MCF 10A (cell line): ENCODE data around the gene KIAA1549. TPM values are rescaled to one million over a fixed set of nuclear protein-coding genes. Genes with fewer than 3 reads are reported as not detected.
"Not testable (repeated sequence)": the region's sequence is repeated elsewhere in the genome, so short reads cannot be mapped to it uniquely, and the experiment has no call there.

Experiments used
- BruUV-seq: library from RNA; stranded (reverse); fragments of 400-500 nt; replicated peaks from 2 replicates; lab custom pipeline; 2021; lab: Mats Ljungman, UMichigan
- CTCF ChIA-PET: fragments of 300-600 bp; sonication (Branson Sonifier 250); formaldehyde crosslinking; extraction: SDS; loops from one replicate; lab custom pipeline; 2021; ENCODE audit warnings: antibody characterized with exemption, inconsistent platforms; lab: Yijun Ruan, JAX
- POLR2A ChIA-PET: fragments of 300-600, 350-650 bp; sonication (Branson Sonifier 250); formaldehyde crosslinking; extraction: SDS; loops from one replicate; lab custom pipeline; 2020; ENCODE audit warnings: antibody characterized with exemption, inconsistent platforms; lab: Yijun Ruan, JAX
- DNase-seq: peaks from one replicate; pipeline ENCODE4 v3.0.0-alpha.2; 2018; ENCODE audit not compliant: unreplicated experiment
- H3K27ac Mint-ChIP-seq: one replicate; pipeline ENCODE4 v1.8.0; 2022; ENCODE audit warnings: mild to moderate bottlenecking, low read depth, mixed read lengths; ENCODE audit not compliant: unreplicated experiment
- H3K27me3 Mint-ChIP-seq: one replicate; pipeline ENCODE4 v1.8.0; 2022; ENCODE audit warnings: mixed read lengths; ENCODE audit not compliant: insufficient read depth, unreplicated experiment
- H3K36me3 Mint-ChIP-seq: one replicate; pipeline ENCODE4 v1.8.0; 2022; ENCODE audit warnings: mild to moderate bottlenecking, moderate library complexity, mixed read lengths; ENCODE audit not compliant: insufficient read depth, unreplicated experiment
- H3K4me1 Mint-ChIP-seq: one replicate; pipeline ENCODE4 v1.8.0; 2022; ENCODE audit warnings: mixed read lengths; ENCODE audit not compliant: insufficient read depth, unreplicated experiment
- H3K4me3 Mint-ChIP-seq: one replicate; pipeline ENCODE4 v1.8.0; 2022; ENCODE audit warnings: mild to moderate bottlenecking, moderate library complexity, mixed read lengths; ENCODE audit not compliant: unreplicated experiment
- H3K9me3 Mint-ChIP-seq: one replicate; pipeline ENCODE4 v1.8.0; 2022; ENCODE audit warnings: mixed read lengths; ENCODE audit not compliant: unreplicated experiment
- intact Hi-C: fragments of 100-400 bp; cut with micrococcal nuclease; formaldehyde crosslinking; loops from 2 replicates; pipeline ENCODE4 v1.14.1; 2022
- total RNA-seq: library from RNA; stranded (reverse); gene quantifications from 2 replicates; pipeline ENCODE4 v1.2.3, GENCODE V29; 2022
- TF ChIP-seq, protein P1 (sequence below): fragments of 200-600 bp; IDR thresholded peaks from one replicate; pipeline ENCODE4 v1.8.0; 2022; ENCODE audit warnings: antibody characterized with exemption, mild to moderate bottlenecking; ENCODE audit not compliant: unreplicated experiment

Gene KIAA1549
- total RNA-seq, 1 experiment from 2014 or later = 7.1 TPM

DNA sequence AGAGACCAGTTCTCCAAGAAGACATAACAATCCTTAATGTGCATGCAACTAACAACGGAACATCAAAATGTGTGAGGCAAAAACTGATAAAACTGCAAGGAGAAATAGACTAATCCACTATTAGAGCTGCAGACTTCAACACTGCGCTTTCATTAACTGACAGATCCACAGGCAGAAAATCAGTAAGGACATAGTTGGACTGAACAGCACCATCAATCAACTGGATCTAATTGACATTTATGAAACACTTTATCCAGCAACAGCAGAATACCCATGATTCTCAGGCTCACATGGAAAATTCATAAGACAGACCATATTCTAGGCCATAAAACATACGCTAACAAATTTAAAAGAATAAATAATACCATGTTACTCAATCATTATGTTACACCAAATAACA is 161.6 kb downstream of the KIAA1549 start:
- H3K27me3 Mint-ChIP-seq = no peaks in the 10 kb centered on the region
- H3K9me3 Mint-ChIP-seq = no peaks in the 10 kb centered on the region
- H3K27ac Mint-ChIP-seq = no peak overlapping the region
- ChIA-PET POLR2A (no interaction called here), CTCF (no interaction called here)
- BruUV-seq = no TSS peak
- TF ChIP-seq, protein P1, sequence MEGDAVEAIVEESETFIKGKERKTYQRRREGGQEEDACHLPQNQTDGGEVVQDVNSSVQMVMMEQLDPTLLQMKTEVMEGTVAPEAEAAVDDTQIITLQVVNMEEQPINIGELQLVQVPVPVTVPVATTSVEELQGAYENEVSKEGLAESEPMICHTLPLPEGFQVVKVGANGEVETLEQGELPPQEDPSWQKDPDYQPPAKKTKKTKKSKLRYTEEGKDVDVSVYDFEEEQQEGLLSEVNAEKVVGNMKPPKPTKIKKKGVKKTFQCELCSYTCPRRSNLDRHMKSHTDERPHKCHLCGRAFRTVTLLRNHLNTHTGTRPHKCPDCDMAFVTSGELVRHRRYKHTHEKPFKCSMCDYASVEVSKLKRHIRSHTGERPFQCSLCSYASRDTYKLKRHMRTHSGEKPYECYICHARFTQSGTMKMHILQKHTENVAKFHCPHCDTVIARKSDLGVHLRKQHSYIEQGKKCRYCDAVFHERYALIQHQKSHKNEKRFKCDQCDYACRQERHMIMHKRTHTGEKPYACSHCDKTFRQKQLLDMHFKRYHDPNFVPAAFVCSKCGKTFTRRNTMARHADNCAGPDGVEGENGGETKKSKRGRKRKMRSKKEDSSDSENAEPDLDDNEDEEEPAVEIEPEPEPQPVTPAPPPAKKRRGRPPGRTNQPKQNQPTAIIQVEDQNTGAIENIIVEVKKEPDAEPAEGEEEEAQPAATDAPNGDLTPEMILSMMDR = no peak
- no peak for DNase-seq
- no peak overlapping the region for H3K4me3 Mint-ChIP-seq
- H3K36me3 Mint-ChIP-seq = no peaks in the 10 kb centered on the region
- intact Hi-C loops = no loop called here
- no peaks in the 10 kb centered on the region for H3K4me1 Mint-ChIP-seq

GRCh38 chr7:138816650-138817049 is 164.5 kb downstream of the KIAA1549 start:
- Mint-ChIP-seq H3K27ac (no peak overlapping the region), H3K9me3 (no peaks in the 10 kb centered on the region), H3K27me3 (no peaks in the 10 kb centered on the region), H3K36me3 (no peaks in the 10 kb centered on the region), H3K4me1 (no peaks in the 10 kb centered on the region), H3K4me3 (no peak overlapping the region)
- BruUV-seq = no TSS peak
- no peak for DNase-seq
- POLR2A ChIA-PET = no interaction called here
- TF ChIP-seq, protein P1 = no peak
- intact Hi-C loops = no loop called here
- CTCF ChIA-PET = interaction anchor here (0.6 kb wide), 2 partner anchors 591 to 1160 kb away, joined by 3 read pairs; no protein-coding TSS in a partner anchor

DNA sequence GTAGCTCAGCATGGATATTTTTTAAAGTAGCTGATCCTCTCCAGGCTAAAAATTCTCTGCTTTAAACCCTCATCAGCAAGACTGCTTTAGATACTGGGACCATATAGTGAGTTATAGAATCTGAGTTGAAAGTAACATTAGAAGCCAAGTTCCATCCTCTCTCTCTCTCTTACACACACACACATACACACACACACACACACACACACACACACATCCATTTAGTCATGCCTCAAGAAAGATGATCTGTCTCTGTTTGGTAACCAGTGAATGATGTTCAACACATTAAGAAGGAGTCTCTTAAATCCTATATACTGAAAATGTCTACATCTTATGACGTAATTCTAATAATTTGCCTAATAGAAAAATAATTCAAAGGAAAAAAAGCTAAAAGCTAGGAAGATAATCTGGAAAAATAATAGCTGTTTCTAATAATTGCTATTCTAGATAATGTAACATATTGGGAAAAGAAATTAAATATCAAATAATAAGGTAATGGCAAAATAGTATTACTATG is 166.3 kb downstream of the KIAA1549 start:
- POLR2A ChIA-PET = interaction anchor here (0.9 kb wide), 1 partner anchor 12 kb away, joined by 3 read pairs; no protein-coding TSS in a partner anchor
- H3K27ac Mint-ChIP-seq = no peak overlapping the region
- no peaks in the 10 kb centered on the region for H3K27me3 Mint-ChIP-seq
- intact Hi-C loops = no loop called here
- no peak overlapping the region for H3K4me3 Mint-ChIP-seq
- TF ChIP-seq, protein P1 = no peak
- CTCF ChIA-PET = interaction anchor here (0.6 to 0.7 kb wide), 3 partner anchors 15 to 280 kb away, joined by 3 to 5 read pairs (median 3); no protein-coding TSS in a partner anchor
- DNase-seq = no peak
- no peaks in the 10 kb centered on the region for H3K9me3 Mint-ChIP-seq
- no TSS peak for BruUV-seq
- H3K36me3 Mint-ChIP-seq = no peaks in the 10 kb centered on the region
- H3K4me1 Mint-ChIP-seq = no peaks in the 10 kb centered on the region

GRCh38 chr7:138813945-138814344 is 167.2 kb downstream of the KIAA1549 start:
- intact Hi-C loops = no loop called here
- Mint-ChIP-seq H3K9me3 (no peaks in the 10 kb centered on the region), H3K27ac (no peak overlapping the region), H3K4me3 (no peak overlapping the region), H3K27me3 (no peaks in the 10 kb centered on the region), H3K36me3 (no peaks in the 10 kb centered on the region), H3K4me1 (no peaks in the 10 kb centered on the region)
- TF ChIP-seq, protein P1 = no peak
- no TSS peak for BruUV-seq
- no peak for DNase-seq
- ChIA-PET POLR2A (interaction anchor here (0.9 kb wide), 1 partner anchor 11 kb away, joined by 3 read pairs; no protein-coding TSS in a partner anchor), CTCF (interaction anchor here (0.5 to 0.7 kb wide), 2 partner anchors 16 to 605 kb away, joined by 4 to 5 read pairs; no protein-coding TSS in a partner anchor)

GRCh38 chr7:138811327-138811726 is 169.9 kb downstream of the KIAA1549 start:
- H3K4me1 Mint-ChIP-seq, H3K9me3 Mint-ChIP-seq, POLR2A ChIA-PET, DNase-seq, H3K36me3 Mint-ChIP-seq, H3K27me3 Mint-ChIP-seq, intact Hi-C loops, H3K4me3 Mint-ChIP-seq, BruUV-seq, H3K27ac Mint-ChIP-seq, CTCF ChIA-PET: not testable (repeated sequence)
